ENCODE measurements around the gene PIK3R1.
"Not testable (repeated sequence)": the region's sequence is repeated elsewhere in the genome, so short reads cannot be mapped to it uniquely, and the experiment has no call there.

The PIK3R1 gene

GRCh38 chr5:68231414-68232076 lies 16.0 kb downstream of the PIK3R1 start:
- no peak for TF ChIP-seq CTCF (IDR thresholded peaks at IDR 0.05)
- peaks cover 13% of the 10 kb centered on the region for H3K36me3 ChIP-seq
- no peaks in the 10 kb centered on the region for H3K9me3 ChIP-seq
- peaks cover 12 to 22% of the 10 kb centered on the region in 2 experiments for H3K4me1 ChIP-seq (ENCODE audit: control insufficient read depth in 1 of 2, insufficient read depth in 1 of 2, low read depth in 1 of 2, low read length in 1 of 2)
- H3K27me3 ChIP-seq = no peaks in the 10 kb centered on the region
- H3K4me3 ChIP-seq (ENCODE audit: low read depth in 1 of 2, low read length in 1 of 2) = no peak overlapping the region
- H3K27ac ChIP-seq = peak overlapping the region; percentile 18

GRCh38 chr5:68232277-68232676 lies 16.7 kb downstream of the PIK3R1 start:
- peaks cover 5 to 18% of the 10 kb centered on the region in 2 experiments for H3K4me1 ChIP-seq (ENCODE audit: control insufficient read depth in 1 of 2, insufficient read depth in 1 of 2, low read depth in 1 of 2, low read length in 1 of 2)
- TF ChIP-seq CTCF (IDR thresholded peaks at IDR 0.05) = no peak
- no peak overlapping the region for H3K4me3 ChIP-seq (ENCODE audit: low read depth in 1 of 2, low read length in 1 of 2)
- peaks cover 6% of the 10 kb centered on the region for H3K36me3 ChIP-seq
- H3K27ac ChIP-seq = no peak overlapping the region
- no peaks in the 10 kb centered on the region for H3K27me3 ChIP-seq
- H3K9me3 ChIP-seq = no peaks in the 10 kb centered on the region

GRCh38 chr5:68233075-68233474 lies 17.5 kb downstream of the PIK3R1 start:
- H3K27me3 ChIP-seq = no peaks in the 10 kb centered on the region
- TF ChIP-seq CTCF (IDR thresholded peaks at IDR 0.05) = no peak
- H3K4me1 ChIP-seq (ENCODE audit: control insufficient read depth in 1 of 2, insufficient read depth in 1 of 2, low read depth in 1 of 2, low read length in 1 of 2) = peaks cover 6 to 19% of the 10 kb centered on the region in 2 experiments
- no peak overlapping the region for H3K4me3 ChIP-seq (ENCODE audit: low read depth in 1 of 2, low read length in 1 of 2)
- H3K36me3 ChIP-seq = no peaks in the 10 kb centered on the region
- H3K27ac ChIP-seq = no peak overlapping the region
- no peaks in the 10 kb centered on the region for H3K9me3 ChIP-seq

GRCh38 chr5:68235229-68235628 lies 19.7 kb downstream of the PIK3R1 start:
- not testable (repeated sequence) for H3K36me3 ChIP-seq; H3K27me3 ChIP-seq; H3K4me3 ChIP-seq (ENCODE audit: low read depth in 1 of 2, low read length in 1 of 2); H3K9me3 ChIP-seq; H3K27ac ChIP-seq
- peaks cover 26 to 41% of the 10 kb centered on the region in 2 experiments for H3K4me1 ChIP-seq (ENCODE audit: control insufficient read depth in 1 of 2, insufficient read depth in 1 of 2, low read depth in 1 of 2, low read length in 1 of 2)

GRCh38 chr5:68237715-68238114 lies 22.2 kb downstream of the PIK3R1 start:
- peak overlapping the region; percentile 84 for H3K27ac ChIP-seq
- no peaks in the 10 kb centered on the region for H3K9me3 ChIP-seq
- no peaks in the 10 kb centered on the region for H3K27me3 ChIP-seq
- no peak overlapping the region for H3K4me3 ChIP-seq (ENCODE audit: low read depth in 1 of 2, low read length in 1 of 2)
- peaks cover 47 to 61% of the 10 kb centered on the region in 2 experiments for H3K4me1 ChIP-seq (ENCODE audit: control insufficient read depth in 1 of 2, insufficient read depth in 1 of 2, low read depth in 1 of 2, low read length in 1 of 2)
- no peak for TF ChIP-seq CTCF (IDR thresholded peaks at IDR 0.05)
- H3K36me3 ChIP-seq = no peaks in the 10 kb centered on the region

- Histone ChIP-seq H3K4me3 (ENCODE audit: low read depth in 1 of 2, low read length in 1 of 2) (peak overlapping the region; percentile 35 to 40), H3K36me3 (no peaks in the 10 kb centered on the region), H3K27ac (peak overlapping the region; percentile 84), H3K27me3 (no peaks in the 10 kb centered on the region), H3K4me1 (ENCODE audit: control insufficient read depth in 1 of 2, insufficient read depth in 1 of 2, low read depth in 1 of 2, low read length in 1 of 2) (peaks cover 63 to 72% of the 10 kb centered on the region in 2 experiments), H3K9me3 (no peaks in the 10 kb centered on the region)
- no peak for TF ChIP-seq CTCF (IDR thresholded peaks at IDR 0.05)
Observed at GRCh38 chr5:68239487-68239886, 23.9 kb downstream of the PIK3R1 start.

Data from neutrophil (primary cell).